GM19239 (cell line): Measurements from ENCODE around the gene ATP2B1.

Experiments used
- DNase-seq: peaks from one replicate; pipeline ENCODE4 v3.0.0; 2011; ENCODE audit warnings: low spot score; ENCODE audit not compliant: insufficient read length
- FAIRE-seq: peaks from 2 replicates; lab custom pipeline; 2011; peaks lifted over from hg19 to GRCh38; lab: Jason Lieb, UNC

Gene ATP2B1

DNA sequence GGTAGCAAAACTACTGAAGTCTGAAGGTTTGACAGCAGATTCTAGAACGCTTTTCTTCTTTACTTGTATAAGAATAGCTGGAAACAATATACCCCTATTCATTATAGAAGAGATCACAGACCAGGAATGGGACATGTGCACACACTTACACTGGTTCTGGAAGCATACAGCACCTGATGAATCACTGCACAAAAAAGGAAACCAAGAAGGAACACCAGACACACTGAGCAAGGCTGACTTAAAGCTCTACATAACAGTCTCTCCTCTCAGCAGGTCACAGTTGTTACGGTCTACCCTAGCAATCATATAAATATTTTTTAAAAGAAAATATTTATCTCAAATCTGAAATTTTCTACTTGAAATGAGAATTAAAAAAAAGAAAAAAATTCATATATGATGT lies 13.5 kb downstream of the ATP2B1 start:
- DNase-seq (no peak), FAIRE-seq (no peak)

DNA sequence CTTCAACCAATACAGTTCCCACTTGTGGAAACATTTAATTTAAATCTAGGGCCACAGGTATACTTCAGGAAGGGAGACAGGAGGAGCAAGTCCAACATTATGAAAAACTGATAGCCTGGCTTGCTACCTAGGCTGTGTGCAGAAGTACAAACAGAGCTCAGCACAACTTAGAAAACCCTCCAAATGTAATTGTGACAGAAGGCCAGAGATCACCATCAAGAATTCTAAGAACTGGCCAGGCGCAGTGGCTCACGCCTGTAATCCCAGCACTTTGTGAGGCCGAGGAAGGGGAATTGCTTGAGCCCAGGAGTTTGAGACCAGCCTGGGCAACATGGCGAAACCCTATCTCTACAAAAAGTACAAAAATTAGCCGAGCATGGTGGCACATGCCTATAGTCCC lies 14.1 kb downstream of the ATP2B1 start:
- no peak for DNase-seq
- no peak for FAIRE-seq

DNA sequence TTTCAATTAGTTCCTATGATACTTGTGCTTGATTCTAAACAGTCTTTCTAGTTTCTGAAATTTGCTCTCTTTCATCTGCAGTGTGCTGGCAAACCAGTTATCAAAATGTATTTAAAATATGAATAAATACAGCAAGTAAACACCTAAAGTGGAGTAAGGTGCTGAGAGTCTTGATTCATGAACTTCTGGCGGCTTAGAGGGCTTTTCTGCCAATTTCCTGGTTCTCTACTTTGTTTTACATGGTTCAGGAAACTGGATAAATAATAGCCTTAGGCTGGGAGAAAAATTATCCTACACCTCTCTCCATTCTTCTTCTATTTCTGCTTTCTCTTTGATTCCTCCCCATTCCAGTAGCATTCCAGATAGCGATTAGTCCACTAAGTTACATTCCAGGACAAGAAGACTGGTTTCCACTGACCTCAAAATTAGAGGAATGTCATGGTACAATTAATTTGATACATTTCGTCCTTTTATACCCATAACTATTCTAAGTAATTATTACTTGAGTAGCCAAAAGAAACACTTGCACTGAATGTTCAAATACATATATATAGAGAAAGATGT lies 14.9 kb downstream of the ATP2B1 start:
- DNase-seq = no peak
- FAIRE-seq = no peak

DNA sequence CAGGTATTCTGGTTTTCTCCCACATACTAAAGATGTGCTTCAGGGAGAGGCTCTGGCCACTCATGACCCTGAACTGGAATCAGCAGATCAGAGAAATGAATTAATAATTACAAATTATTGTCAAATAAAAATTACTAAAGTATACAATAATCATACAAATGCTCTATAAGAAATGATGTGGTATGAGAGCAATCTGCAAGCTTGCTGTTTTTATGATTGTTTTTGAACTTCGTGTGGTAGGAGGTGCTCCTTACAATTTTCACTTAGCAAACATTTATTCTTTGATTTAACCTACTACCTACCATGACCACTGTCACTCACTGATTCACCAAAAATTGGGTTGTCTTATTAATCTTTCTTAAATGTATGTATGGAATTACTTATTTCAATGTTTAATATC lies 16.2 kb downstream of the ATP2B1 start:
- DNase-seq (no peak), FAIRE-seq (no peak)

DNA sequence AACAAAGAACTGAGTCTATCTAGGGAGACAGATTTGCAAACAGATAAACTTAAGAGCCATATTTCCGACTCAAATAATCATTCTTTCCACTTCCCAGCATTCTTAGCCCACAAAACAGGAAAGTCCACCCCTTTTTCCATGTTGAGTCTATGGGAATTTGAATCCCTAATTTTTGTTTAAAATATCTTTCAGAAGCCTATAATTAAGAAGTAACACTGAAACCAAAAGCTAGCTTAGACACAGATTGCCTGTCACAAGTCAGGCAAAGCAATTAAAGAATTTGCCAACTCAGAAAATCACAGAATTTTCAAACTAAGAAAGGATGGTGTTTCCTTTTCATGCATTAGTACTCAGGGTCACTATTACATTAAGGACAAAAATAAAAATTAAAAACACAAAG lies 17.0 kb downstream of the ATP2B1 start:
- DNase-seq (no peak), FAIRE-seq (no peak)

DNA sequence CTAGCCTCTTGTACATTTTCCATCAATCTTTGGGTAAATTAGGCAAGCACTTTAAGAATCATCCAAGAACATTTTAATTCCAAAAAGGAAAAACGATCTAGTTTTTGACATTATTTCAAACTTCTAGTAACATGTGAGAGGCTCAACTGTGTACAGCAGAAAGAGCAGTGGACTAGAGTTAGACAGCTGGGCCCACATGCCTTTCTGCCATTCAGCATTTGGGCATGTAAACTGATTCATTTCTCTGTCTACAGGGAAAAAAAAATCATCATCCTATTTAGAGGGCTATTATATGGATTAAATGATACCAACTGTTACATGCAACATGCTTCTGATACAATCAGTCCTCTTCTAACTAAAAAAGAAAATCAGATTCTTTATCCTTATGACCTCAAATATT lies 17.7 kb downstream of the ATP2B1 start:
- no peak for FAIRE-seq
- no peak for DNase-seq

DNA sequence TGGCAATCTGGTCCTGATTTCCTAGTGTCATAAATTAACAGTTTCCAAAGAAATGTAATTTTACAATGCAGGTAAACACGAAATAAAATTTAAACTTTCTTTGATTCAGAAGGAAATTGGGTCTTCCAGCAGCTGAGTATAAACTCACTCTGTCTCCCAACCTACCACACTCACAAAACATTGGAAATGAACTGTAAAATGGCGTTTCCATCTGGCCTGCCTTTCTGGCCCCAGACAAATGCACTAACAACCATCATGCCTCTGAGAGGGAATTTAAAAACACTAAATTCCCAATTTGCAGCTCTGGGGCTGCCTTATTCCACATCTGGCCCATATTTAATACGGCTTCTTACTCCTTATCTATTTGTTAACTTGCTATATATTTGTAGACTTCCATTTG lies 19.3 kb downstream of the ATP2B1 start:
- FAIRE-seq (no peak), DNase-seq (no peak)

DNA sequence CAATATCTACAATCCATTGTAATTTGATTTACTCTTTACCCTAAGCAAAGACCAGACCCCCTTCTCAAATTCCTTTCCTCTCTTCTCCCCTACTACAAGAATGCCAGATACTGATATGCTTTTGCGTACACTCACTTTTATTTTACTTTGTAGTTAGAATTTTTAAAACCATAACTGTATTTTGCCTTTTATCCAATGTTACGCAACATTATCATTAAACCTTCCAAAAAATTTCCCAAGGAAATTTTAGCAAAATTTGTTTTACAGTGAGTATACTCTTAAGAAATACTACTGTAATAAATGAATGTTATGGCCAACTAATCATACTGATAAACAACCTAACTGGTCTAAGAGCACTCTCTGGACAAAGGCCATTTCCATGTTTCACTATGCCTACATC lies 22.3 kb downstream of the ATP2B1 start:
- DNase-seq (no peak), FAIRE-seq (no peak)

DNA sequence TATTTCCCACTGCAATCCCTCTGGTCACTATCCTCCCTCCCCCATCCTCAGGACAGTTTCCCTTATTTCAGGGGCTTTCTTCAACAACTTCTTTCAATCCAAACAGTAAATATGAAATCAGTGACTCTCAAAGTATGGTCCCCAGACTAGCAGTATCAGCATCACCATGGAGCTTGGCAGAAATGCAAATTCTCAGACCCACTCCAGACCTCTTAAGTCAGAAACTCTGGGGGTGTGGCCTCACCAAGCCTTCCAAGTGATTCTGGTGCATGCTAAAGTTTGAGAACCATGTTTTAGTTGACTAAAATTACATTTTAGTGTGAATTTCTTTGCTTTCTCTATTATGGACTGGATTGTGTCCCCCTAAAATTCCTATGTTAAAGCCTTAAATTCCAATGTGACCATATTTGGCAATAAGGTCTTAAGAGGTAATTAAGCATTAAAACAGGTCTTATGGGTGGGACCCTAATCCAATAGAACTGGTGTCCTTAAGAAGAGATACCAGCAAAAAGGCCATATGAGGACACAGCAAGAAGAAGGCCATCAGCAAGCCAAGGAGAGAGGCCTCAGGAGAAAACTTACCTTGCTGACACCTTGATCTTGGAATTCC lies 23.2 kb downstream of the ATP2B1 start:
- FAIRE-seq (no peak), DNase-seq (no peak)

DNA sequence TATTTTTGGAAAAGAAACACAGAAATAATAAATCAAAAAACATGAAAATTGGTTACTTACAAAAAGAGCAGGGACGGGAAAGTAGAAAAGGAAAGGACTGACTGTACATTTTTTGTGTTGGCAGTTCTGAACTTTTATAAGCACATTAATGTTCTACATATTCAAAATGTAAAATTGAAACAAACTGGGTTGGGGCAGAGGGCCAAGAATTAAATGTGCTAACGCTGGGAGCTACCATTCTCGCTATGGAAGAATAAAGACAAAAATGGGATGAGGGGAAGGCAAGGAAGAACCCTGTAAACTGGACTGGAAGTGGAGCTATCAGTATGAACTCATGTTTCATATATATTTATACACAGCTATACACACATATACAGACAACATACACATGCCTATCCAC lies 24.5 kb downstream of the ATP2B1 start:
- DNase-seq (no peak), FAIRE-seq (peak; percentile 18)

DNA sequence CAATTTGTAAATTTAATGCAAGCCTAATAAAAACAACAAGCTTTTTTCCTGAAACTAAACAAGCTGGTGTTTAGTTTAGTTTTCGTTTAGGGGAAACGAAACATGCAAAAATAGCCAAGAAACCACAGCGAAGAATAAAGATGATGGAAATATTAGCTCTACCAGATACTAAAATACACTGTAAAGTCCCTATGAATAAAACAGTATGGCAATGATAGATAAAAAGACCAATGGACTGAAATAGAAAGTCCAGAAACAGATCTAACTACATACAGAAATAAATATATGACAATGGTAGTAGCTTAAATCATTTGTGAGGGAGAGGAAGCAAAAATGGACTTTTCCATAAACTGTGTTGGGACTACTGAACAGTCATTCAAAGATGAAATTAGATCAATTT lies 26.4 kb downstream of the ATP2B1 start:
- DNase-seq = no peak
- FAIRE-seq = peak; percentile 85

DNA sequence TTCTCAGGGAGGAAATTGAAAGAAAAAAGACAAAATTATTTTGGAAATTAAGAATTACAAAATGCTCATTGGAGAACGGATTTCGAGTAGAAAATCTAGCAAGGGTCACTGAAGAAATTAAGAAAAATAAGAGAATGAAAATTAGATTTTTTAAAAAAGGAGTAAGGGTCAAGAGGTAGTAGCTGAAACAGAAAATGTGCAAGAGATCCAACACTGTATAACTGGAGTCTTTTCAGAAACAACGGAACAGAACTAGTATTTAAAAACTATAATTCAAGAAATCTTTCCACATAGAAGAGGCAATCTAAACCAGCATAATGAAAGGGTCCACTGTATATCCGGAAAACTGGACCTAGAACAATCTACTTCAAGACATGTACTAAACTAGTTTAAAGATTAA lies 28.2 kb downstream of the ATP2B1 start:
- FAIRE-seq = no peak
- DNase-seq = no peak

DNA sequence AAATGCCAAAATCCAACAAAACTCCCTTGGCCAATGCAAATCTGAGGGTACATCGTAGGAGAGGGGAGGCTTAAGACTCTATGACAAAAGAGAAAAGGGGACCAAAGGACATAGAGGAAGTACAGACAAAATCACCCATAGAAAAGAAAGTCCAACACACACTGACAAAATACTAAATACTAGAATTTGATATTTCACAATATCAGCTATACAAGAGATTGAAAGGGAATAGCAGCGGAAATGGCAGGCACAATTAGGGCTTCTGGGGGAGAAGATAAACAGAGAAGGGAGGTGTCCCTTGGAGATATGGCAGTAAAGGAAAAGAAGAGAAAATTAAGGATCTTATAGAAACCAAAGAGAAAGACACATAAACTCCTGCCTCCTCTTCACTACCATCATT lies 29.0 kb downstream of the ATP2B1 start:
- no peak for DNase-seq
- FAIRE-seq = peak; percentile 8

DNA sequence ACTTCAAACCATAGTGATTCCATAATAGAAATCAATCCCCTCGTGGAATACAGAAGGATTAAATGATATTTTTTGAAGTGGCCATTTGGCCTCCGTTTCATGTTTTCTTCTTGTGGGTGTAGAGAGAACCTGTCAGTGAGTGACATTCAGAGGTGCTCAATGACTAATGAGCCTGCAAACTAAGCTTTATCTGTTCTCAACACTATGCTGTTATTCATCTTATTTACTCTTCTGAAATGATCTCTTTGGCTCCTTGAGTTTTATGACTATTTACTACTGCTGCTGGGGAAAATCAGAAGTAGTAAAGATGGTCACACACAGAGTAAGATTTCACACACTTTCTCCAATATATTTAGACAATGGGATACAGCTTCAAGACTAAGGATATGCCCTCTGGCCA lies 30.4 kb downstream of the ATP2B1 start:
- DNase-seq (no peak), FAIRE-seq (peak; percentile 26)

DNA sequence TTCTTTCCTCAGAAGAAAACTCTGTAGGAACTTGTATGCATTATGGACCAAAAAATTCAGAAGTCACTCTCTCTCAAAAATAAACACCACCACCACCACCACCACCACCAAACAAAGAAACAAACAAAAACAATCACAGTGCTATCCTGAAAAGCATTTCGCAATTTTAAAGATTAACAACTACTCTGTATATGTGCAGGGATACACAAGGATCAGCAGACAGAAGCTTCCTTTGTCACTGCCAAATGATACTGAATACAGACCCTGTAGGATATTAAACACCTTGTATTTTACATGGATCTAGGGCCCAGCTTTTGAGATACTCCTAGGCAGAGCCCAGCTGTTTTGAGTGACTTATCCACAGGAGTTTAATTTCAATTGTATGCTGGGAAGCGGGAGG lies 31.7 kb downstream of the ATP2B1 start:
- DNase-seq = no peak
- no peak for FAIRE-seq

DNA sequence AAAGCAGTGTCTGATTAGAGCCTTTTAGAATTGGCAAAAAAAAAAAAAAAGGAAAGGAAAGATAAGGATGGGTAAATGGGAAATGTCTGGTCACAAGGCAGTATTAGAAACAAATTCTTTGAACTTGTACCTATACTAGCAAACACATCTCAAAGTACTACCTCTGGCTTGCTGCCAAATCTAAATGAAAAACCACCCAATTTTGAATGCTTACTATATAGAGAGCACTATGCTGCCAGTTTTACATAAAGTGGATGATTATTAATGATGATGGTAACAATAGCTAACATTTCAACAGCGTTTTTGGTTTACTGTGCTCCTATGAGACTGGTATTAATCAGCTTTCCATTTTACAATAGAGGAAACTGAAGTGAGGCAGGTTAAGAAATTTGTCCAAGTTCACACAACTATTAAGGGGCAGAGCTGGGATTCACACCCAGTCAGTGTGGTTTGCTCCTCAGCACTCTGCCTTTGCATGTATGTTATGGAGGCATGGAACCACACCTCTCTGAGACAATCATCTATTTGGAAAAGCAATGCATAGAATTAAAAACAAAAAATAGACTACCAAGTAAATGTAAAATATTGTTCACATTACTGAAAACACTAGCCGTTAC lies 34.2 kb downstream of the ATP2B1 start:
- FAIRE-seq (no peak), DNase-seq (no peak)

DNA sequence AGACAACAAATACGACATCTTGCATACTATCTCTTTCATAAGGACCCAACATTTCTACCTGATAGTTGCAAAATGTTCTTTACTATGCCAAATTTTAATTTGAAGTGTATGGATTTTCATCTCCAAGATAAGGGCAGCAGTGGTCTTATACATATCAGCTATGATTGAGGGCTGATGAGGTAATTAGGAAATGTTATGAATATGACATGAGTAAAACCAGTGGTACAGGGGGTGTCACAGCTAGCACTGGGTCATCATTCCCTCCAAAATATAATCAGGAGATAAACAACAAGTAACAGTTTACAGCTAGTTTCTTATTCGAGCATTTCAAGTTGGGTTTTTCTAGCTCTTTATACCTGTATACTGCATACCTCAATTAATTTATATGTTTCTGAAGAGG lies 35.0 kb downstream of the ATP2B1 start:
- FAIRE-seq (no peak), DNase-seq (no peak)

DNA sequence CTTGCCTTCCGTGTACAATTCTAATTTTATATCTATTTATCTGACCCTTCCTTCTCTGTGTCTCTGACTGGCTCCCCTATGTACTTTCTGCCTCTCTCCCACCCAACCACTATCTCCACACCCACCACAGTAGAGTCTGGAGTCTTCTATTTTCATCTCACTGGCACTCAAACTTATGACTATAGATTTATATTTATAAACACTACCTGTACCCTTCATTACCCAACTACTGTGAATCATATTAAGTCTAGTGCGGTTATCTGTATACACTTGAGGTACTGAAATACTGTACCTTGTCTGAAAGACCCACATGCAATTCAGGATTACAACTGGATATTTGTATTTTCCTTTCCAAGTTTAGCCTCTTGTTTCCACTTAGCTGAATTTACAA lies 36.1 kb downstream of the ATP2B1 start:
- FAIRE-seq (no peak), DNase-seq (no peak)

DNA sequence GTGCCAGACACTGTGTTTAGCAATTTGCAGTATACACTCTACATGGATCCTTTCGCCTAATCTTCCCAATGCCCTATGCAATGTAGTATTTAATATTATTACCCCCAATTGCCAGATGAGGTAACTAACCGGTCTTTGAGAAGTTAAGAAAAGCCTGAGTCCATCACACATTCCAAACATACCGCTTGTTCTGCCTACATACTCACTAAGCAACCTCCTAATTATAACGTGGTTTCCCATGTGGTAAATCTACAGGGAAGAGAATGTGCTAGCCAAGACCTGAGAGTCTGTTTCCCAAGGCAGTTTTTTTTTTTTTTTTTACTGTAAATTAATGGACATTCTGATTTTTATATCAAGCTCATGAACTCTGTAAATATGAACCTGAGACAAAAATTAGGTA lies 37.2 kb downstream of the ATP2B1 start:
- no peak for FAIRE-seq
- DNase-seq = no peak

DNA sequence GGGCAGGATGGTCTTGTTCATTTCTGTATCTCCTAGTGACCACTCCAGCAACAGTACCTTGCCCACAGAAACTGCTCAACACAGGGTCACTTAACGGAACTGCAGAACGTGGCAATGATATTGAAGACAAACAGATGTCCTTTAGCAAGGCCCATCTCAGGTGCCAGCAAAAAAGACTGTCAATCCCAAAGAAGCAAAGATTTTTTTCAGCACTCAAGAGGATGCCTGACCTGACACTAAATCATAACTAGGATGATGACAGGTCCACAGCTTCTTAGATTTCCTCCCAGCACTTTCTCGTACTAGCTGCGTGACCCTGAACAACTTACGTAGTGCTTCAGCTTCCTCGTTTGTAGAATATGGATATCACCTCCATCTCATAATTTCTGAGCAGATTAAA lies 39.4 kb downstream of the ATP2B1 start:
- DNase-seq (no peak), FAIRE-seq (peak; percentile 66)

DNA sequence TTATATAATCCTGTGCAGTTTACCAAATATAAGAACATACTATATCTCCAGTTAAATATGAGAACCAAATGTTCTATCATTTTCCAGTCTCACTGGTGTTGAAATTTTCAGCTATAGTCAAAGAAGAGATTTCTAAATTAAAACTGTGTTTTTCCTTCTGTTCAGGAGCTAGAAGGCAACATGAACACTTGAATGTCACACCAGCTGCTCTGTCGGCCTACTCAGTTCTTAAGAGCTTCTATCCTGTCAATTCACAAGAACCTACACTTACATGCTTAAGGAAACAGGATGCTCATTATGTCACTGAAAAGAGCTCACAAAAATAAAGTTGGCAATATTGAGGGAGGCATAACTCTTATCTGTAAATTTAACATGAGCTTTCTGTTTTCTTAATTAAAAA lies 43.1 kb downstream of the ATP2B1 start:
- FAIRE-seq (peak; percentile 35), DNase-seq (no peak)

DNA sequence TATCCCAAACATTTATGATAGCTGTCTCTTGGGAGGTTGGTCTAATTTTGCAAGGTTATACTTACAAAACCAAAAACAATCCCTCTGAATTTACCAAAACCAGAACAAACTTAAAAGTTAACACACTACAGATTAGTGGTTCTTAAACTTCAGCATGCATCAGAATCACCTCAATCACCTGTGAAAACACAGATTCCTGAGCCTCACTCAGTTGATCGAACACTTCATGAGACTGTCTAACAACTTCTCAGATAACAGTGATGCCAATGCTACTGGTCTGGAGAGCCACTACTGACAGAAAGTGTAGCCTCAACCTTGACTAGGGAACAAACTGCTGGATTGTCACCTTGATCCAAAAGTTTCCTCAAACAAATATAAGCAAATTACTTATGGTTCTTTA lies 44.2 kb downstream of the ATP2B1 start:
- DNase-seq (no peak), FAIRE-seq (no peak)
